Kidney (tissue), 14 donors: ENCODE measurements around the gene ARHGAP42. TPM values are rescaled to one million over a fixed set of nuclear protein-coding genes. Genes with fewer than 3 reads are reported as not detected.

Experiments used
- DNase-seq, 5 donors: peaks; one replicate each; pipeline ENCODE4 v3.0.0-alpha.2; 2013 to 2020
- FAIRE-seq: peaks from 2 replicates; lab custom pipeline; 2012; peaks lifted over from hg19 to GRCh38; lab: Jason Lieb, UNC
- H3K27ac ChIP-seq, 2 donors: one replicate each; pipeline ENCODE4 v1.7.0; 2013; ENCODE audit warnings: low read depth in 2 of 2, low read length in 2 of 2, inconsistent platforms in 1 of 2
- H3K27me3 ChIP-seq: one replicate; pipeline ENCODE4 v1.7.1; 2013; ENCODE audit warnings: low read length, inconsistent platforms; ENCODE audit not compliant: control insufficient read depth, insufficient read depth
- H3K36me3 ChIP-seq, 3 donors: one replicate each; pipeline versions ENCODE4 v1.7.0 to v1.7.1; 2013; ENCODE audit warnings: low read length in 3 of 3, control low read depth in 1 of 3, inconsistent platforms in 1 of 3; ENCODE audit not compliant: insufficient read depth in 3 of 3, control insufficient read depth in 2 of 3
- H3K4me1 ChIP-seq, 3 donors: one replicate each; pipeline versions ENCODE4 v1.7.0 to v1.7.1; 2013; ENCODE audit warnings: low read length in 3 of 3, inconsistent platforms in 1 of 3, low read depth in 1 of 3; ENCODE audit not compliant: control insufficient read depth in 2 of 3, insufficient read depth in 2 of 3
- H3K4me3 ChIP-seq, 3 donors: one replicate each; pipeline versions ENCODE4 v1.7.0 to v1.8.1; 2013; ENCODE audit warnings: low read length in 3 of 3, control low read depth in 1 of 3, inconsistent platforms in 1 of 3
- H3K9ac ChIP-seq, 3 donors: one replicate each; pipeline versions ENCODE4 v1.7.0 to v1.7.1; 2013; ENCODE audit warnings: low read length in 3 of 3, control low read depth in 1 of 3, inconsistent platforms in 1 of 3
- H3K9me3 ChIP-seq, 3 donors: one replicate each; pipeline versions ENCODE4 v1.7.0 to v1.7.1; 2013; ENCODE audit warnings: low read length in 3 of 3, control low read depth in 1 of 3, inconsistent platforms in 1 of 3; ENCODE audit not compliant: control insufficient read depth in 2 of 3, insufficient read depth in 1 of 3
- intact Hi-C: fragments of 100-400 bp; cut with DNase I; formaldehyde crosslinking; loops from one replicate; pipeline ENCODE4 v1.11.1; 2022
- polyA plus RNA-seq: library from polyadenylated mRNA; stranded (reverse); fragments of 350-450 nt; fragmentation: Illumina TruSeq; extraction: RNeasy Lipid Tissue Mini Kit (QIAGEN cat#74804); gene quantifications from one replicate; pipeline ENCODE4 v1.2.3, GENCODE V29; 2014; ENCODE audit warnings: low read depth, low replicate concordance; ENCODE audit not compliant: insufficient read depth
- total RNA-seq: library from RNA; stranded (reverse); fragmentation: NEBNext Ultra II Directional; extraction: Animal tissue kit (Norgen Biotek cat#: 25700); gene quantifications from one replicate; pipeline ENCODE4 v1.2.1, GENCODE V29; 2021
- TF ChIP-seq, protein P1 (sequence below): IDR thresholded peaks from 3 replicates; pipeline ENCODE4 v1.5.1; 2012; ENCODE audit warnings: mild to moderate bottlenecking, moderate library complexity, borderline replicate concordance; ENCODE audit not compliant: insufficient read depth; ENCODE audit errors: extremely low read depth
- donor health status: control.
- donor health status: control.
- donor health status: control.
- donor health status: control.
- donor health status: control.
- donor health status: DM: yes; HTN: yes; CAD: no.
- donor health status: Normal renal cell carcinoma (clear cell type).

ARHGAP42 gene
- total and polyA plus RNA-seq, 2 donors from 2014 or later = 4.2 to 18.9 TPM

DNA sequence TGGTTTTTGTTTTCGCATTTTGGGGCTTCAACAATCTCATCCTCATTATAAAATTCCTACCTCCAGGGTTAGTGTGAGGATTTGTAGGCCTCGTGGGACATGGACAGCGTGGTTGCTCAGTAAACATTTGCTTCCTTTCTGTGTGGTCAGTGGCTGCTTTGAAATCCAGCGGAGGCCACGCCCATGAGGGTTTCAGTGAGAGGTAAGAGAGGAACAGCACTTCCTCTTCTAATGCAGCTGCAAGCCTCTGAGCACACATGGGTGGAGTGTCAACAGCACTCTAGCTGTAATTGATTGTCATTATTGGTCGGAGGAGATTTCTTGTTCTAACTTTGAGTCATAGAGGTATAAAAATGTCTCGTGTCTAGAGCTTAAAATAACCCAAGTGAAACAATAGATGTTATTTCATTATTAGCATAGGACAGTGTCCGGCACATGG, 6.0 kb upstream of the ARHGAP42 start:
- Histone ChIP-seq H3K4me1 (no peaks in the 10 kb centered on the region), H3K27ac (no peak overlapping the region), H3K4me3 (no peak overlapping the region), H3K9me3 (no peaks in the 10 kb centered on the region), H3K27me3 (no peaks in the 10 kb centered on the region), H3K36me3 (no peaks in the 10 kb centered on the region), H3K9ac (no peak overlapping the region)
- intact Hi-C loops = no loop called here
- no peak for FAIRE-seq
- DNase-seq = peak in 3 of 5 donors; percentile 20 to 66 (median 24)
- TF ChIP-seq, protein P1, sequence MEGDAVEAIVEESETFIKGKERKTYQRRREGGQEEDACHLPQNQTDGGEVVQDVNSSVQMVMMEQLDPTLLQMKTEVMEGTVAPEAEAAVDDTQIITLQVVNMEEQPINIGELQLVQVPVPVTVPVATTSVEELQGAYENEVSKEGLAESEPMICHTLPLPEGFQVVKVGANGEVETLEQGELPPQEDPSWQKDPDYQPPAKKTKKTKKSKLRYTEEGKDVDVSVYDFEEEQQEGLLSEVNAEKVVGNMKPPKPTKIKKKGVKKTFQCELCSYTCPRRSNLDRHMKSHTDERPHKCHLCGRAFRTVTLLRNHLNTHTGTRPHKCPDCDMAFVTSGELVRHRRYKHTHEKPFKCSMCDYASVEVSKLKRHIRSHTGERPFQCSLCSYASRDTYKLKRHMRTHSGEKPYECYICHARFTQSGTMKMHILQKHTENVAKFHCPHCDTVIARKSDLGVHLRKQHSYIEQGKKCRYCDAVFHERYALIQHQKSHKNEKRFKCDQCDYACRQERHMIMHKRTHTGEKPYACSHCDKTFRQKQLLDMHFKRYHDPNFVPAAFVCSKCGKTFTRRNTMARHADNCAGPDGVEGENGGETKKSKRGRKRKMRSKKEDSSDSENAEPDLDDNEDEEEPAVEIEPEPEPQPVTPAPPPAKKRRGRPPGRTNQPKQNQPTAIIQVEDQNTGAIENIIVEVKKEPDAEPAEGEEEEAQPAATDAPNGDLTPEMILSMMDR = no peak

DNA sequence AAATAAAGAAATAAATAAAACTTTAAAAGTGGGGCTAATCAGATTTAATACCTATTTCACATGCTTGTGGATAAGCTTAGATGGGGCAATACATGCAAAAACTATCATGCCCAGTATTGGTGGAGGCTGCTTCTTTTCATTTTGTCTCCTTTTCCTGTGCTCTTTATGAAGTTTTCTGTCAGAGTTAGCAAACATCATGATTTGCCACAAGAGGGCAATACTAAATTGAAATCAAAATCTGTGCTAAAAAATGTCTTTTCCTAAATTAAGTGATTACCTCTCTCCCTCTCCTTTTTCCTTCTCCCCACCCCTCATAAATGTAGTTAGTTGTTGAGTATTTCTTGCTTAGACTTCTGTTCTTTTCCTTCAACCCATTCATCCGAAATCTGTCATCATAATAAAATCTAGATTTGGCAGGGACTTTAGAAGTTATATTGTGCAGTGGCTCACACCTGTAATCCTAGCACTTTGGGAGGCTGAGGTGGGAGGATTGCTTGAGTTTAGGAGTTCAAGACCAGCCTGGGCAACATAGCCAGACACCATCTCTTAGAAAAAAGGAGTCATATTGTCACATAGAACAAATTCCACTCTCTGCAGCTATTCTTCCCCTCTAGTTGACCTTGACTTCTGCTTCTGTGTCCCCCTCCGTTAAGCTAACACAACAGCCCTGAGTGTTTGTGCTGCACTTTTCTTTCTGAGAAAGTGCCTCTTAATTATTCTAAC, 4.7 kb upstream of the ARHGAP42 start:
- intact Hi-C loops = no loop called here

DNA sequence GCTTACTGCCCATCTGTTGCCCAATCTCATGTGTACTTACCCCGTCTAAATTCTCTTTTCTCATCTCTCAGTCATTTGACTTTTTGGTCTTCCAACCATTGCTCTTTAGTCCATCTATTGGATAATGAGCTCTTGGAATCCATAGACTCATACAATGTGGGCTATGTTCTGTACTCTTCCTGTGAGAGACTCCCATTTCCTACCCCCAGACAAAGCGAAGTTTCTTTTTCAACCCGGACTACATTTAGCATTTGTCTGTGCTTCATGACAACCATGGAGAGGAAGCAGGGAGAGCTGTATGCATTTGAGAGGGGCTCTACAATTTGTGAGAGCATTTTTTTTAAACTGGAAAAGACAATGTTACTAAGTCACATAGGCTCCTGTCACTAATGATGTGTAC, 4.0 kb upstream of the ARHGAP42 start:
- H3K27ac ChIP-seq = no peak overlapping the region
- H3K27me3 ChIP-seq = no peaks in the 10 kb centered on the region
- DNase-seq = no peak
- no peak overlapping the region for H3K4me3 ChIP-seq
- TF ChIP-seq, protein P1 = no peak
- intact Hi-C loops = no loop called here
- no peak for FAIRE-seq
- H3K4me1 ChIP-seq = no peaks in the 10 kb centered on the region
- H3K36me3 ChIP-seq = no peaks in the 10 kb centered on the region
- no peak overlapping the region for H3K9ac ChIP-seq
- H3K9me3 ChIP-seq = no peaks in the 10 kb centered on the region

More for the DNA sequence above, 4.7 kb upstream of the ARHGAP42 start:
- no peak for FAIRE-seq
- Histone ChIP-seq H3K36me3 (no peaks in the 10 kb centered on the region), H3K9ac (no peak overlapping the region), H3K27ac (no peak overlapping the region), H3K4me1 (no peaks in the 10 kb centered on the region), H3K27me3 (no peaks in the 10 kb centered on the region), H3K4me3 (no peak overlapping the region), H3K9me3 (no peaks in the 10 kb centered on the region)
- DNase-seq = peak in 2 of 5 donors; percentile 32 to 51
- TF ChIP-seq, protein P1 = peak; percentile 48
